ENCODE data around the gene PIAS3.
"Not testable (repeated sequence)": the region's sequence is repeated elsewhere in the genome, so short reads cannot be mapped to it uniquely, and the experiment has no call there.

GRCh38 chr1:145818095-145818494 is 40.8 kb downstream of the PIAS3 start:
- not testable (repeated sequence) for TF ChIP-seq CTCF (IDR thresholded peaks at IDR 0.05; ENCODE audit: poor library complexity); EZH2 (IDR thresholded peaks at IDR 0.05; ENCODE audit: borderline replicate concordance)

Data from hepatocyte (in vitro differentiated cells).